Common myeloid progenitor, CD34-positive (primary cell): ENCODE data around the gene PRTFDC1.

Experiments used
- CTCF ChIA-PET: fragments of 350-600 bp; sonication (Branson Sonifier 250); formaldehyde crosslinking; loops from one replicate; lab custom pipeline; 2021; ENCODE audit warnings: antibody characterized with exemption; lab: Charles Lee
- POLR2A ChIA-PET: fragments of 350-600 bp; sonication (Branson Sonifier 250); formaldehyde crosslinking; loops from one replicate; lab custom pipeline; 2021; ENCODE audit warnings: antibody characterized with exemption; lab: Charles Lee
- DNase-seq, 3 donors: peaks; one replicate each; pipeline versions ENCODE4 v3.0.0 to v3.0.0-alpha.2; 2013
- H3K27ac ChIP-seq, 2 experiments: 1 replicate in 1 of 2; 2 replicates in 1 of 2; pipeline ENCODE4 v1.7.0; 2013; ENCODE audit warnings: inconsistent platforms in 2 of 2, low read length in 2 of 2, mild to moderate bottlenecking in 2 of 2, low read depth in 1 of 2, moderate library complexity in 1 of 2; ENCODE audit not compliant: severe bottlenecking in 2 of 2, insufficient read depth in 1 of 2, poor library complexity in 1 of 2
- H3K27me3 ChIP-seq, 5 experiments: replicated peaks in 2 of 5; 1 replicate in 3 of 5; 2 replicates in 2 of 5; pipeline versions ENCODE4 v1.6.1 to v1.7.0; 2013; ENCODE audit warnings: low read length in 4 of 5, mild to moderate bottlenecking in 2 of 5, moderate library complexity in 2 of 5, inconsistent platforms in 1 of 5; ENCODE audit not compliant: insufficient read depth in 5 of 5, control insufficient read depth in 4 of 5
- H3K36me3 ChIP-seq, 4 experiments: 1 replicate in 2 of 4; 2 replicates in 2 of 4; pipeline versions ENCODE4 v1.6.1 to v1.7.0; 2013; ENCODE audit warnings: low read length in 3 of 4, control low read depth in 1 of 4, mild to moderate bottlenecking in 1 of 4; ENCODE audit not compliant: control insufficient read depth in 4 of 4, insufficient read depth in 4 of 4
- H3K4me1 ChIP-seq, 4 experiments: 1 replicate in 3 of 4; 2 replicates in 1 of 4; pipeline versions ENCODE4 v1.6.1 to v1.7.1; 2013; ENCODE audit warnings: low read length in 3 of 4, mild to moderate bottlenecking in 3 of 4, control low read depth in 1 of 4, inconsistent platforms in 1 of 4, moderate library complexity in 1 of 4; ENCODE audit not compliant: control insufficient read depth in 4 of 4, insufficient read depth in 4 of 4; ENCODE audit errors: control extremely low read depth in 1 of 4
- H3K4me3 ChIP-seq, 7 experiments: 1 replicate in 4 of 7; 2 replicates in 3 of 7; pipeline versions ENCODE4 v1.5.1 to v1.7.0; 2013; ENCODE audit warnings: mild to moderate bottlenecking in 7 of 7, low read length in 6 of 7, moderate library complexity in 6 of 7, inconsistent platforms in 2 of 7, low read depth in 2 of 7, control low read depth in 1 of 7; ENCODE audit not compliant: insufficient read depth in 4 of 7, control insufficient read depth in 1 of 7; ENCODE audit errors: extremely low read depth in 1 of 7
- H3K9me3 ChIP-seq, 5 experiments: 1 replicate in 4 of 5; 2 replicates in 1 of 5; pipeline versions ENCODE4 v1.6.1 to v1.7.1; 2013; ENCODE audit warnings: low read length in 4 of 5, mild to moderate bottlenecking in 2 of 5, inconsistent platforms in 1 of 5, low read depth in 1 of 5, moderate library complexity in 1 of 5; ENCODE audit not compliant: control insufficient read depth in 4 of 5, insufficient read depth in 2 of 5; ENCODE audit errors: control extremely low read depth in 1 of 5
- WGBS: methylation state at CpG from one replicate; pipeline ENCODE4 v1.1.5; 2013; ENCODE audit not compliant: insufficient coverage; 5-methylcytosine and 5-hydroxymethylcytosine counted together

The PRTFDC1 gene

GRCh38 chr10:24989867-24990266 lies 37.5 kb upstream of the PRTFDC1 start:
- H3K9me3 ChIP-seq, result no peaks in the 10 kb centered on the region
- no peaks in the 10 kb centered on the region for H3K27me3 ChIP-seq
- no peak overlapping the region for H3K4me3 ChIP-seq
- H3K36me3 ChIP-seq, result no peaks in the 10 kb centered on the region
- ChIA-PET CTCF (interaction anchor here (1.0 to 2.6 kb wide), 8 partner anchors 9 to 374 kb away, joined by 3 to 10 read pairs (median 4); no protein-coding TSS in a partner anchor), POLR2A (interaction anchor here (0.7 kb wide), 1 partner anchor 26 kb away, joined by 3 read pairs; no protein-coding TSS in a partner anchor)
- peaks cover 0 to 8% (median 7%) of the 10 kb centered on the region in 4 experiments for H3K4me1 ChIP-seq
- peak in 1 of 3 donors; percentile 6 for DNase-seq
- H3K27ac ChIP-seq, result no peak overlapping the region
- no CpG with 5 or more reads among the region's 1 CpG for WGBS

GRCh38 chr10:24988831-24989640 lies 36.6 kb upstream of the PRTFDC1 start:
- Histone ChIP-seq H3K27ac (no peak overlapping the region), H3K4me1 (peaks cover 0 to 8% (median 7%) of the 10 kb centered on the region in 4 experiments), H3K36me3 (no peaks in the 10 kb centered on the region), H3K27me3 (no peaks in the 10 kb centered on the region), H3K9me3 (no peaks in the 10 kb centered on the region), H3K4me3 (peak overlapping the region in 3 of 7 experiments; percentile 1 to 19 (median 12))
- WGBS, result 17% methylated on average over 8 of the region's 12 CpGs
- ChIA-PET CTCF (interaction anchor here (1.1 to 2.6 kb wide), 8 partner anchors 9 to 377 kb away, joined by 3 to 11 read pairs (median 4); no protein-coding TSS in a partner anchor), POLR2A (no interaction called here)
- peak; percentile 65 to 88 (median 85) for DNase-seq

GRCh38 chr10:24984906-24985305 lies 32.5 kb upstream of the PRTFDC1 start:
- no peak overlapping the region for H3K4me3 ChIP-seq
- no peaks in the 10 kb centered on the region for H3K9me3 ChIP-seq
- no peaks in the 10 kb centered on the region for H3K27me3 ChIP-seq
- no peaks in the 10 kb centered on the region for H3K36me3 ChIP-seq
- peaks cover 0 to 8% (median 7%) of the 10 kb centered on the region in 4 experiments for H3K4me1 ChIP-seq
- WGBS, result 100% methylated on average over 1 of the region's 3 CpGs
- ChIA-PET CTCF (interaction anchor here (1.4 to 2.3 kb wide), 2 partner anchors 17 to 367 kb away, joined by 3 to 5 read pairs; no protein-coding TSS in a partner anchor), POLR2A (no interaction called here)
- no peak for DNase-seq
- no peak overlapping the region for H3K27ac ChIP-seq

GRCh38 chr10:24983946-24984345 lies 31.5 kb upstream of the PRTFDC1 start:
- no peak for DNase-seq
- Histone ChIP-seq H3K9me3 (no peaks in the 10 kb centered on the region), H3K27ac (no peak overlapping the region), H3K4me1 (peaks cover 0 to 4% (median 4%) of the 10 kb centered on the region in 4 experiments), H3K27me3 (no peaks in the 10 kb centered on the region), H3K4me3 (no peak overlapping the region), H3K36me3 (no peaks in the 10 kb centered on the region)
- ChIA-PET POLR2A (no interaction called here), CTCF (interaction anchor here (1.4 kb wide), 1 partner anchor 16 kb away, joined by 3 read pairs; no protein-coding TSS in a partner anchor)
- 100% methylated on average over 1 of the region's 3 CpGs for WGBS

- no peaks in the 10 kb centered on the region for H3K4me1 ChIP-seq
- no peaks in the 10 kb centered on the region for H3K27me3 ChIP-seq
- no peak overlapping the region for H3K27ac ChIP-seq
- ChIA-PET POLR2A (no interaction called here), CTCF (no interaction called here)
- H3K9me3 ChIP-seq, result no peaks in the 10 kb centered on the region
- DNase-seq, result no peak
- no peak overlapping the region for H3K4me3 ChIP-seq
- WGBS, result 92% methylated on average over 4 of the region's 4 CpGs
- H3K36me3 ChIP-seq, result no peaks in the 10 kb centered on the region
These were observed 30.7 kb upstream of the PRTFDC1 start for GRCh38 chr10:24983130-24983529.

GRCh38 chr10:24982319-24983112 lies 30.1 kb upstream of the PRTFDC1 start:
- Histone ChIP-seq H3K36me3 (no peaks in the 10 kb centered on the region), H3K9me3 (no peaks in the 10 kb centered on the region), H3K27me3 (no peaks in the 10 kb centered on the region), H3K4me1 (no peaks in the 10 kb centered on the region), H3K27ac (no peak overlapping the region), H3K4me3 (no peak overlapping the region)
- CTCF ChIA-PET, result interaction anchor here (0.8 to 1.5 kb wide), 2 partner anchors 22 to 340 kb away, joined by 3 to 8 read pairs; no protein-coding TSS in a partner anchor
- DNase-seq, result no peak
- POLR2A ChIA-PET, result no interaction called here
- 100% methylated on average over 1 of the region's 1 CpG for WGBS
